Measurements from ENCODE around the gene SPEF1.
A peak's percentile ranks its signal among the peaks of the same experiment; 100 is the strongest.
"Not testable (repeated sequence)": the region's sequence is repeated elsewhere in the genome, so short reads cannot be mapped to it uniquely, and the experiment has no call there.

SPEF1 gene

DNA sequence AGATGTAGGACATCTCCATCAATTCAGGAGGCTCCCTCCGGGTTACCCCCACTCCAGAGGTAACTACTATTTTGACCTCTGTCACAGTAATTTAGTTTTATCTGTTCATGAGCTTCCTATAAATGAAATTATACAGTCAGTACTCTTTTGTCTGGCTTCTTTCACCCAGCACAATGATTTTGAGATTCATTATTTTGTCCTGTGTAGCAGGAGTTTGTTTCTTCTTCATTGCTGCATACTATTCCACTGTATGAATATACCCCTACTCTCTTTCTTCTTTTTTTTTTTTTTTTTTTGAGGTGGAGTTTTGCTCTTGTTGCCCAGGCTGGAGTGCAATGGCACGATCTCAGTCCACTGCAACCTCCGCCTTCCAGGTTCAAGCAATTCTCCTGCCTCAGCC is 27.3 kb upstream of the SPEF1 start:
- no peak for DNase-seq (ENCODE audit: low read depth)

DNA sequence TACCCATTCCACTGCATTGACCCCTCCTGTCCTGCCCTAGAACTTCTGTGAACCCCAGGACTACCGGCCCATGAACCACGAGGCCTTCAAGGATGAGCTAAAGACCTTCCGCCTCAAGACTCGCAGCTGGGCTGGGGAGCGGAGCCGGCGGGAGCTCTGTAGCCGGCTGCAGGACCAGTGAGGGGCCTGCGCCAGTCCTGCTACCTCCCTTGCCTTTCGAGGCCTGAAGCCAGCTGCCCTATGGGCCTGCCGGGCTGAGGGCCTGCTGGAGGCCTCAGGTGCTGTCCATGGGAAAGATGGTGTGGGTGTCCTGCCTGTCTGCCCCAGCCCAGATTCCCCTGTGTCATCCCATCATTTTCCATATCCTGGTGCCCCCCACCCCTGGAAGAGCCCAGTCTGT is 23.5 kb upstream of the SPEF1 start:
- no peak for DNase-seq (ENCODE audit: low read depth)

DNA sequence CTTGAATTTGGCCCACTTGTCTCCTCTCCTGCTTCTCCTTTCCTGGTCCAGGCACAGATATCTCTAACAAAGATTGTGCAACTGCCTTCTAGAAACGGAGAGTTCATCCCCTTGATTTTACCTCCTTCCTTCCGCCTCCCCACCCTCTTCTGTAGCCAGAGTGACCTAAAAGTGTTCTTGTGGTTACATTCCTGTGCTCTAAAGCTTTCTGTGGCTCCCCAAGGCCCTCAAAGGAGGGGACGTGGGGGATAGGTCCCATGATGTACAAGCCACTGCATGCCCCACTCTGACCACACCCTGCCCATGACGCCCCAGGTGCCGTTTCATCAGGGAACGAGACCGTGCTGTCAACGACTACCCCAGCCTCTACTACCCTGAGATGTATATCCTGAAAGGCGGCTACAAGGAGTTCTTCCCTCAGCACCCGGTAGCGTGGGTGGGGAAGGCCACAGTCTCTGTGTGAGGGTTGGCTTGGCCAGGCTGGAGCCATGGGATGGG is 23.1 kb upstream of the SPEF1 start:
- no peak for DNase-seq (ENCODE audit: low read depth)

GRCh38 chr20:3803854-3804253 is 22.6 kb upstream of the SPEF1 start:
- DNase-seq (ENCODE audit: low read depth): no peak

DNA sequence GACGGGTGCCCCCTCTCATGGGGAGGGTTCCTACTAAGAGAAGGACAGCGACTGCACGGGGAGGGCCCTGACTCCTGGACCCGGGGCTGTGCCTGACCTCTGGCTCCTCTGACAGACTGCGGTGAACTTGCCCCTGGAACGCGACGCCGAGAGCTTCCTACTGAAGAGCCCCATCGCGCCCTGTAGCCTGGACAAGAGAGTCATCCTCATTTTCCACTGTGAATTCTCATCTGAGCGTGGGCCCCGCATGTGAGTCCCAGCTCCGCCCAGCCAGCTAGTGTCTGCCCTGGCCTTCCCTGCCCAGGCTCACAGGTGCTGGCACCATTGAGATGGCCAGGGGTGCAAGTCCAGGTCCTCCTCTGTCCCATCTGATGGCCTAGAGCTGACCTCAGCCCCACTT is 22.0 kb upstream of the SPEF1 start:
- DNase-seq (ENCODE audit: low read depth): no peak

DNA sequence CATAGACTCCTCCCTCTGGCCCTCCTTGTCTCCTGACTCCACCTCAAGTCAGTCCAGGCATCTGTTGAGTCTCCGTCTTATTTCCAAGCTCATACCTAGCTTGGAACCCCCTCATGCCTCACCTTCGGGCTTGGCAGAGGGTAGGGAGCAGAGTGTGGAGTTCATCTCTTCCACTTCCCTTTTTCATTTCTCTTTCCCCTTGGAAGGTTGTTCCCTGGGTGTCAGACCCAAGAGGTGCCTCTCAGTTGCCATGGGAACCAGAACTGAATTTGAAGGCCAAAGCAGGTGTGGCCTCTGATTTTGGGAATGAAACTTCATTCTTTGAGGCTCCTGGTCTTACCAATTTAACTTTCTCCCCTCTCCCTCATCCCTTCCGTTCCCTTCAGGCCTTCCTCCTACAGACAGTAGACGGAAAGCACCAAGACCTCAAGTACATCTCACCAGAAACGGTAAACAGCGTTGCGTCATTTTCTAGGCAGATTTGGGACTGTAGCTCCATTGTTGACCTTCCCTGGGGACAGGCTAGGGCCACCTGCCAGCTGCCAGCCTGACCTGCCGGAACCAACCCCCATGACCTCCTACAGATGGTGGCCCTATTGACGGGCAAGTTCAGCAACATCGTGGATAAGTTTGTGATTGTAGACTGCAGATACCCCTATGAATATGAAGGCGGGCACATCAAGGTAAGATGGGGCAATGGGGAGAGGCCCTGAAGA is 21.4 kb upstream of the SPEF1 start:
- no peak for DNase-seq (ENCODE audit: low read depth)

- no peak for DNase-seq (ENCODE audit: low read depth)
Measured at GRCh38 chr20:3801846-3802245, 20.6 kb upstream of the SPEF1 start.

- no peak for DNase-seq (ENCODE audit: low read depth)
Measured at GRCh38 chr20:3801299-3801698, 20.1 kb upstream of the SPEF1 start.

DNA sequence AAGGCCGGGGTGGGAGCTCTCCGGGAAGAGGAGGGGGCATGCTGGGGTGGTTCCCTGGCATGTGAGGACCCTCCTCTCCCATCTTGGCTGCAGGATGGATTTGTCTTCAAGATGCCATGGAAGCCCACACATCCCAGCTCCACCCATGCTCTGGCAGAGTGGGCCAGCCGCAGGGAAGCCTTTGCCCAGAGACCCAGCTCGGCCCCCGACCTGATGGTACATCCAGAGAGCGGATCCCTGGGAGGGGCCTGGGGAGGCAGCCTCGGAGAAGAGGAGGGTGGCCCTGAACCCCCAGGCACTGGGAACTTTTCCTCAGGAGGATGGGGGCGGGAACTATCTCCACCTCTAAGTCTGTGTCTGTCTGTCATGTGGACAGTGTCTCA is 19.6 kb upstream of the SPEF1 start:
- DNase-seq (ENCODE audit: low read depth): no peak

GRCh38 chr20:3800256-3800877 is 19.1 kb upstream of the SPEF1 start:
- no peak for DNase-seq (ENCODE audit: low read depth)

GRCh38 chr20:3798908-3799248 is 17.6 kb upstream of the SPEF1 start:
- DNase-seq (ENCODE audit: low read depth): no peak

GRCh38 chr20:3798373-3798768 is 17.1 kb upstream of the SPEF1 start:
- DNase-seq (ENCODE audit: low read depth): no peak

DNA sequence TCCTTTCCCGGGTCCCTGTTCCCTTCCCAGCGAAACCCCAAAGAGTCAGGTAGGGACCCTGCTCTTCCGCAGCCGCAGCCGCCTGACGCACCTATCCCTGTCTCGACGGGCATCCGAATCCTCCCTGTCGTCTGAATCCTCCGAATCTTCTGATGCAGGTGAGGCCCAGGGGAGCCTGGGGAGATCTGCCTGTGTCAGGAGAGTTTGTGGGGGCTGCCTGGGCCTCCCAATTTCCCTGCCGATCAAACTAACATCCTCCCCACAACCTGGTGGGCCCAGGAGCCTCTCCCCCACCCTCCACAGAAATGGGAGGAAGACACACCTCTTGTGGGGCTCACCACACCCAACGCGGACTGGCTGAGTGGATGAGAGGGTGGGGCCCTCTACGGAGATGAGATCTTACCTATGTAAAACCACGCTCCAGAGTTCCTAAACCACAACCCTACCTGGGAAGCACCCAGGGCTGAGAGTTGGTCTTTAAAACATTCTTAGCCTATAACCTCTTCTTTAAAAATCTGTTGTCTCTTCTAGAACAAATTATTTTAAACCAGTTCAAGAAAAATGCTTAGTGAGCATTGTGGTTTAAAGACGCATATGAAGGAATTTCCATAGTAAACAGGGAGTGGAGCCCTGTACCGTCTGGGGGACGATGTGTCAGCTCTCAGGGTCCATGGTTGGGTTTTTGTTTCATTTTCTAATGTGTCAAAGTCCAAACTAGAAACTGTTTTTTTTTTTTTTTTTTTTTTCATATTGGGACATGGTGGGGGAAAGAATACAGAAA is 16.5 kb upstream of the SPEF1 start:
- no peak for DNase-seq (ENCODE audit: low read depth)

DNA sequence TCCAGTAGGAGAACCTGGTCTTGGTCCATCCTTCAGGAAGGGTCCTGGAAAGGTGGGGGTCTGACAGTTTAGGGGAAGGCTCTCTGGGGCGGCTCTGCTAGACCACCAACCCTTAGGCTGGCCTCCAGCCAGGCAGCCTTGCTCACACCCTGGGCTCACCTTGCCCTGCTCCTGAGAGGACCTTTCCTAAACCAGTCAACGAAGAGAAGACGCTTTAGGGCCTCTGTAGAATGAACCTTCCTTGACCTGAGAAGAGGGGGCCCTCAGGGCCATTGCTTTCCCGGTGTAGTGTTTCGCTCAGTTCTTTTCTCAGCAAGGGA is 15.9 kb upstream of the SPEF1 start:
- DNase-seq (ENCODE audit: low read depth): no peak

DNA sequence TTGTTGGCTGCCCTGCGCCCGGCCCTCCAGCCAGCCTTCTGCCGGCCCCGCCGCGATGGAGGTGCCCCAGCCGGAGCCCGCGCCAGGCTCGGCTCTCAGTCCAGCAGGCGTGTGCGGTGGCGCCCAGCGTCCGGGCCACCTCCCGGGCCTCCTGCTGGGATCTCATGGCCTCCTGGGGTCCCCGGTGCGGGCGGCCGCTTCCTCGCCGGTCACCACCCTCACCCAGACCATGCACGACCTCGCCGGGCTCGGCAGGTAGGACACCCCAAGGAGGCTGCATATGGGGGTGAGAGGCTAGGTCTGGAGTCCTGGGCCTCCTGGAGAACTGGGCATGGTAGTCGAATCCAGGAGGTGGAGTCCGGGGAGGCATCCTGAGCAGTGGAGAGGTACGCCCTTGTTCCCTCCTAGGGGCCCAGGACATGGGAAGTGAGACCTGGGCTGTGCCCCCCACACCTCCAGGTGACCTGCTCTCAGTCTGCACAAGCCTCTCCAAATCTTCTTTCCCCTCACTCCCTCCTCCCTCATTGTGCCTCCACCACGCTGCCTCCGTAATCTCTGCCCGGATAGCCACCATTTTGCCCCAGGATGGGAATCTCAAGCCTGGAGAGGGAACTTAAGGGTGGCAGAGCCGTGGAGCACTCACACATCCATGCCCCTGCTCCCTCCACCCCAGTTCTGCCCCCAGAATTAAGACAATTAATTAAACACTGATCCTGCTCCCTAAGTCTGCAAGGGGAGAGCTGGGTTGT is 15.4 kb upstream of the SPEF1 start:
- no peak for DNase-seq (ENCODE audit: low read depth)

DNA sequence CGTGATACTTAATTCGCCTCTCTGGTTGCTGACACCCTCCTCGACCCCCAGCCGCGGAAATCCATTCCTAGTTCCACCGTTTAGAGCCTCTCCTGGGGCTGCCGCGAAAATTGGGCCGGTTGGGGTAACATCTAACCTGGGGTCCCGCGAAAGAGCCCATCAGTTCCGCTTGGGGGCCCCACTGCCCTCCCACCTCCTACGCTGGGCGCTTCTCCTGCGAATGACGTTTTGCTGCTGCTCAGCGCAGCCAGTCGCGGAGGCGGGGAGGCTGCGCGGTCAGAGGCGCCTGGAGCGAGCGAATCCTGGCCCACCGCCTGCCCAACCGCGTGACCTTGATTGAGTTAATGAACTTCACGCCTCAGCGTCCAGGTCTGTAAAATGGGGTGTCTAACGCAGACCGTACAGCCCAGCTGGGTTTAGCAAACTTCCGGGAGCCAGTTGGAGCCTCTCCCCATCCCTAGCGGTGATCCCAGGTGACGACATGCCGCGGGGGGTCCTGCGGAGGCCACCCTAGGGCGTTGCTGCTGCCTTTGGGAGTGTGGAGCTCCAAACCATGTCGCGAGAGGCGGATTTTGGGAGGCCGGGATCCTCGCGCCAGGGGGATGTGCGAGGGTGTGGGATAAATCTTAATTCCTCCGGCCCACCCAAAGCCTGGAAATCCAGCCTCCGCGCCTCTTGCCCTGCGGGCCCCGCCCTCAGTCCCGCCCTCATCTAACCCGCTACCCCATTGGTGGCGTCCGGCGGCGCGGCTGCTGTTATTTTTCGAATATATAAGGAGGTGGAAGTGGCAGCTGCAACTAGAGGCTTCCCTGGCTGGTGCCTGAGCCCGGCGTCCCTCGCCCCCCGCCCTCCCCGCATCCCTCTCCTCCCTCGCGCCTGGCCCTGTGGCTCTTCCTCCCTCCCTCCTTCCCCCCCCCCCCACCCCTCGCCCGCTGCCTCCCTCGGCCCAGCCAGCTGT is 14.5 kb upstream of the SPEF1 start, which contains the start of gene CDC25B:
Gene CDC25B, plus strand, starts transcription at position 800 of the 958 bp plus-strand sequence. CDS start 222 bp downstream, outside the sequence.
- DNase-seq (ENCODE audit: low read depth): peak; percentile 82

- no peak for DNase-seq (ENCODE audit: low read depth)
Measured at GRCh38 chr20:3794701-3795420, 13.6 kb upstream of the SPEF1 start.

- DNase-seq (ENCODE audit: low read depth): not testable (repeated sequence)
Measured at GRCh38 chr20:3794168-3794567, 12.9 kb upstream of the SPEF1 start.

- not testable (repeated sequence) for DNase-seq (ENCODE audit: low read depth)
Measured at GRCh38 chr20:3789201-3789600, 8.0 kb upstream of the SPEF1 start.

GRCh38 chr20:3788685-3789155 is 7.5 kb upstream of the SPEF1 start:
- no peak for DNase-seq (ENCODE audit: low read depth)
